GM19239 (cell line): ENCODE results near the gene PSAP.

Source experiments
- DNase-seq: peaks from one replicate; pipeline ENCODE4 v3.0.0; 2011; ENCODE audit warnings: low spot score; ENCODE audit not compliant: insufficient read length
- FAIRE-seq: peaks from 2 replicates; lab custom pipeline; 2011; peaks lifted over from hg19 to GRCh38; lab: Jason Lieb, UNC

PSAP gene

DNA sequence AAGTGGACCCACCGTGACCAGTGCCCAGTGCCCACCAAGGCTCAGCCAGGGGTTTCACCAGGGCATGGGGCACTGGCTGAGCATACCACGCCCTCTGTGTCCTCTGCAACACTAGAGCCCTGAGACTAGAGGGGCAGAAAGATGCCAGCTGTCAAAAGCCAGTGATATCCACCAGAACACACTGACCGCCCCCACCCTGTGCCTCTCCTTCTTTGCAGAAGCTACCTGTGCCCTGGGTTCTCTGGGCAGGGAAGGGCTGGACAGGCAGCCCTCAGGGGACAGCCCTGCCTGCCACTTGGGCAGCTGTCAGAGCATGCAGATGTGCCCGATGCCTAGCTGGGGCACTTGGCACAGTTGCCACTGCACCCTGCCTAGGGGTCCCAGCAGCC, 78.2 kb downstream of the PSAP start:
- DNase-seq, result no peak

GRCh38 chr10:71771821-71772617, 79.0 kb downstream of the PSAP start:
- DNase-seq (no peak), FAIRE-seq (no peak)

More for the DNA sequence above, 78.2 kb downstream of the PSAP start:
- no peak for FAIRE-seq

DNA sequence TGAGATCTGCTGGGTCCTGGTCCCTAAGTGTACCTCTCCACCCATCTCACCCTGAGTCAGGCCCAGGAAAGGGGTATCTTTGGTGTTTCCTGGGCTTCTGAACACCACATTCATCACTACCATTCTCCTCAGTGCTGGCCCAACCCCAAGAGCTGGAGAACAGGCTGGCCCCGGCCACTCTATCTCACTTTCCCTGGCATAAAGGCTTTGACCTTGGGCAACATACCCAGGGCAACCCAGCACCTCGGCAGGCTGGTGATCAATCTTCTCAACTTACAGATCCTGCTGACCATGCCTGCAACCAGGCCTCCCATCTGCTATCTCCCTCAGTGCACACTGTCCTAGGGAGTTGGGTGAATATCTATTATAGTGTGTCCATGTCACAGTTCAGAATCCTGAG, 79.8 kb downstream of the PSAP start:
- FAIRE-seq (no peak), DNase-seq (no peak)

- FAIRE-seq (no peak), DNase-seq (no peak)
Observed at GRCh38 chr10:71770789-71771188, 80.3 kb downstream of the PSAP start.

DNA sequence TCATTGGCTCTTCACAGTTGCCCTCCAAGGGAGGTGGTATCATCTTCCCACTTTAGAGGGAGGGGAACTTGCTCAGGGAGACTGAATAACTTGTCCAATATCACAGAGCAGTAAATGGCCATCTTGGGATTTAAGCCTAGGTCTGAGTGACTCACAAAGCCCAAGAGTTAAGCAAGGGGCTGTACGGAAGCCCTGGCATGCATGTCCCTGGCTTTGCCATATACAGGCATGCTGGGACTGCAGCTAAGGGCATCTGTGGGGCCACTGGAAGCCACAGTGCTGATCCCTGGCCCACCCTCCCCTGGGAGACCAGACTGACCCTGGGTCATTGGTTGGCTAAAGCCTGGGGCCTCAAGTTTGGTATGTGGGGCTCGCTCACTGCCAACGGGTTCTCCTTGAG, 80.8 kb downstream of the PSAP start:
- no peak for DNase-seq
- no peak for FAIRE-seq

GRCh38 chr10:71769279-71769823, 81.7 kb downstream of the PSAP start:
- peak; percentile 81 for FAIRE-seq

GRCh38 chr10:71767420-71768035, 83.5 kb downstream of the PSAP start:
- no peak for DNase-seq
- FAIRE-seq, result no peak

More at GRCh38 chr10:71769279-71769823, 81.7 kb downstream of the PSAP start:
- no peak for DNase-seq

DNA sequence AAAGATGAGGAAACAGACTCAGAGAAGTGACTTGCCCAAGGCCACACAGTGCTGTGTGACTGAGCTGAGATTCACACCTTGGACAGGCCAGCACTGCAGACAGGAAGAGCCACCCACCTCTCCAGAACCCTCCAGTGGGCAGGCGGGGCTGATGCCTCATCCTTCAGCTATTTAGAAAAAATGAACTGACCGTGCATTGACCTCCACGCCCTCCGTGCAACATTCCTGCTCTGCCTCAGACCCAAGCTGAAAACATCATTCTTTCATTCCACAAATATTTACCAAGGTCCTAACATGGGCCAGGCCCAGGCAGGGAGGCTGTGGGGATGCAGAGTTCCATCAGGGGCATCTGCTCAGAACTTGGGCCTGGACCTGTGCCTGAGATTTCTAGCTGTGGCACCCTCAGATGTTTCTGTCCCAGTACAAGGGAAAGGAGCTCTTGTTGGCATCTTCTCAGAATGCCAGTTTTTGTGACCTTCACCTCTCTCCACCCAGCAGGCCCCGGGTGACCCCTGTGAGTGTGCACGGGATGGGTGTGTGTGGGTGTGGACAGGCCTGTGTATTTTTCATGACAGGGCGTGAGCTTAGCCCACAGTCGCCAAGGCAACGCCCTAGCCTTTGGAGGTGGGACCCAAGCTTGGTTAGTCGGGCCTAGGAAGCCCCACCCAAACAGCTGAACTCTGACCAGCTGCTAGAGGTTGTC, 84.2 kb downstream of the PSAP start:
- FAIRE-seq, result peak; percentile 21
- DNase-seq, result no peak
